BLaER1 treated with 17β-estradiol and CSF1 and Interleukin-3, amounts not matched to agents 10 nM and 100 nM (cell line): Measurements from ENCODE around the gene AK4.

Experiments
- H3K27ac ChIP-seq, 11 experiments: shearing (Covaris generic); formaldehyde crosslinking; 2 replicates each; pipeline ENCODE4 v1.8.1; 2022
- H3K27me3 ChIP-seq, 11 experiments: shearing (Covaris generic); formaldehyde crosslinking; 2 replicates each; pipeline ENCODE4 v1.8.1; 2022
- H3K36me3 ChIP-seq, 11 experiments: shearing (Covaris generic); formaldehyde crosslinking; 2 replicates each; pipeline ENCODE4 v1.8.1; 2022
- H3K4me1 ChIP-seq, 10 experiments: shearing (Covaris generic); formaldehyde crosslinking; 2 replicates each; pipeline ENCODE4 v1.8.1; 2022
- H3K4me2 ChIP-seq, 11 experiments: shearing (Covaris generic); formaldehyde crosslinking; 2 replicates each; pipeline ENCODE4 v1.8.1; 2022
- H3K4me3 ChIP-seq, 10 experiments: shearing (Covaris generic); formaldehyde crosslinking; 2 replicates each; pipeline ENCODE4 v1.8.1; 2022
- H3K9ac ChIP-seq, 11 experiments: shearing (Covaris generic); formaldehyde crosslinking; 2 replicates each; pipeline ENCODE4 v1.8.1; 2022
- H3K9me3 ChIP-seq, 11 experiments: shearing (Covaris generic); formaldehyde crosslinking; replicated peaks in 1 of 11; 2 replicates each; pipeline ENCODE4 v1.8.1; 2022
- H4K20me1 ChIP-seq, 11 experiments: shearing (Covaris generic); formaldehyde crosslinking; 2 replicates each; pipeline ENCODE4 v1.8.1; 2022
- Cebpa-rat ChIP-seq, 11 experiments: shearing (Covaris generic); IDR thresholded peaks; 2 replicates each; pipeline ENCODE4 v1.8.1; 2022

Gene AK4

GRCh38 chr1:65222340-65222940 is 74.4 kb downstream of the AK4 start:
- Histone ChIP-seq H3K9ac (no peak overlapping the region), H3K27me3 (no peaks in the 10 kb centered on the region), H3K27ac (no peak overlapping the region), H3K4me2 (no peak overlapping the region), H3K36me3 (peaks cover 0 to 76% (median 36%) of the 10 kb centered on the region in 11 experiments; a peak in 19 of 22 replicates), H3K4me1 (no peaks in the 10 kb centered on the region), H4K20me1 (peaks cover 0 to under 1% (median 0%) of the 10 kb centered on the region in 11 experiments; a peak in 1 of 22 replicates), H3K9me3 (no peaks in the 10 kb centered on the region), H3K4me3 (no peak overlapping the region)
- TF ChIP-seq Cebpa-rat (IDR thresholded peaks at IDR 0.05), result no peak

GRCh38 chr1:65224681-65225091 is 76.7 kb downstream of the AK4 start:
- H3K4me3 ChIP-seq, result no peak overlapping the region
- no peaks in the 10 kb centered on the region for H3K27me3 ChIP-seq
- peaks cover 0 to 3% (median 0%) of the 10 kb centered on the region in 10 experiments; a peak in 3 of 20 replicates for H3K4me1 ChIP-seq
- H3K9me3 ChIP-seq, result no peaks in the 10 kb centered on the region
- H3K9ac ChIP-seq, result no peak overlapping the region
- H3K4me2 ChIP-seq, result no peak overlapping the region
- H3K36me3 ChIP-seq, result peaks cover 0 to 68% (median 36%) of the 10 kb centered on the region in 11 experiments; a peak in 18 of 22 replicates
- no peak overlapping the region for H3K27ac ChIP-seq
- TF ChIP-seq Cebpa-rat (IDR thresholded peaks at IDR 0.05), result no peak
- H4K20me1 ChIP-seq, result no peaks in the 10 kb centered on the region

DNA sequence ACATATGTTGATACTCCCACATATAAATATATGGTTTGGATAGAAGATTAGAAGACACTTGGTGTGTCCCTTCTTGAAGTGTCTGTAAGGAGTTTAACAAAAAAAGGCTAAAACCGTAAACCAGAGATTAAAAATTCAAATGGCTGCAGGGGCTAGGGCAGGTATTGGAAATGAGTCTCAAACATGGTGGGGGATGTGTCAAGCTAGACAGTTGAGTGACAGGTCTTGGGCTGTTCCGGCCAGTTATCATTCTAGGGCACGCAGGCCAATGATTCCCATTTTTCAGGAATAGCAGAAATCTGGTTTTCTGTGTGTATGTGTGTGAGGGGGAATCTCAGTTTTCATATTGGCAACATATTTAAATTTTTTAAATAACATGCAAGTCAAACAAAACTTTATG is 77.2 kb downstream of the AK4 start:
- no peak for TF ChIP-seq Cebpa-rat (IDR thresholded peaks at IDR 0.05)
- H3K36me3 ChIP-seq, result peaks cover 0 to 65% (median 36%) of the 10 kb centered on the region in 11 experiments; a peak in 17 of 22 replicates
- no peak overlapping the region for H3K4me2 ChIP-seq
- H3K27me3 ChIP-seq, result no peaks in the 10 kb centered on the region
- H3K4me1 ChIP-seq, result peaks cover 0 to 7% (median 3%) of the 10 kb centered on the region in 10 experiments; a peak in 5 of 20 replicates
- no peak overlapping the region for H3K4me3 ChIP-seq
- no peaks in the 10 kb centered on the region for H4K20me1 ChIP-seq
- H3K9ac ChIP-seq, result no peak overlapping the region
- no peaks in the 10 kb centered on the region for H3K9me3 ChIP-seq
- no peak overlapping the region for H3K27ac ChIP-seq

DNA sequence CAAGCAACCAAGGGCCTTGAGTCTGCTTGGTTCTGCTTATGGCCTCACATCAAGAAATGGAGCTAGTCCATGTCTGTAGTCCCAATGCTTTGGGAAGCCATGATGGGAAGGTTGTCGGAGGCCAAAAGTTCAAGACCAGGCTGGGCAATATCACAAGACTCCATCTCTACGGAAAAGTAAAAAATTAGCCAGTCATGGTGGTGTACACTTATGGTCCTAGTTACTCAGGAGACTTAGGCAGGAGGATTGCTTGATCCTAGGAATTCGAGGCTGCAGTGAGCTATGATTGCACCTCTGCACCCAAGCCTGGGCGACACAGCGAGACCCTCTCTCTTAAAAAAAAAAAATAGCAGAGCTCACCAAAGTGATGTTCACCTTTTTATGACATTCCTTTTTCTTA is 81.2 kb downstream of the AK4 start:
- peak overlapping the region in 1 of 11 experiments; percentile 12; a peak in 1 of 22 replicates for H3K4me2 ChIP-seq

DNA sequence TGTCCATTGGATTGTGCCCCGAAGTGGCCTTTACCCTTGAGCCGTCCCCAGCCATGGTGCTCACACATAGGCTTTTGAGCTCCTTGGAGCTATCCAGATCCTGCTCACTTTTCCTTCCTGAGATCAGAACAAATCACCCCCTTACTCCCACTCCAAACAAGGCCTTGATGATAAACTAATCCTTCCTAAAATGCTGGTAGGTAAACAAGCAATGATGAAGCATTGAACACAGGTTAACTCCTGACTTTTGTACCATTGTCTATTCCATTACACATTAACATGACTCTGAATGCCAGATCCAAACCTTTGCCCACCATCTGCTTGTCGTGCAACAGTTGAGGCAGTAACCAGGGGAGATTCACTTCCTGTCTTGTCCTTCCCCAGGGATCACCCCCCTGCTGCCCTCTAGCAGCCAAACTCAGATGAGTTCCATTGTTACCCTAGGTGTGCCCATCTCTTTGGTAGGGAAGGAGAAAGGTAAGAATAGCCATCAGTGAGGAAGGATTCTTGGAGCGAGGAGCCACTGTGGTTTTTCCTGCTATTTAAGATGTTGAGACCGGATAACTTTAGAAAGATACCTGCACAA is 81.8 kb downstream of the AK4 start:
- Histone ChIP-seq H3K27ac (no peak overlapping the region), H3K9ac (no peak overlapping the region), H4K20me1 (no peaks in the 10 kb centered on the region), H3K36me3 (peaks cover 0 to 29% (median 18%) of the 10 kb centered on the region in 11 experiments; a peak in 16 of 22 replicates), H3K27me3 (no peaks in the 10 kb centered on the region), H3K4me3 (no peak overlapping the region), H3K4me2 (peak overlapping the region in 3 of 11 experiments; percentile 12 to 29 (median 25); a peak in 5 of 22 replicates), H3K9me3 (no peaks in the 10 kb centered on the region), H3K4me1 (peaks cover 0 to 10% (median 4%) of the 10 kb centered on the region in 10 experiments; a peak in 5 of 20 replicates)
- no peak for TF ChIP-seq Cebpa-rat (IDR thresholded peaks at IDR 0.05)

More for the DNA sequence above, 81.2 kb downstream of the AK4 start:
- Histone ChIP-seq H3K27me3 (no peaks in the 10 kb centered on the region), H3K4me1 (peaks cover 0 to 10% (median 4%) of the 10 kb centered on the region in 10 experiments; a peak in 5 of 20 replicates), H4K20me1 (no peaks in the 10 kb centered on the region), H3K27ac (no peak overlapping the region), H3K9ac (no peak overlapping the region), H3K9me3 (no peaks in the 10 kb centered on the region), H3K36me3 (peaks cover 0 to 36% (median 23%) of the 10 kb centered on the region in 11 experiments; a peak in 16 of 22 replicates), H3K4me3 (no peak overlapping the region)
- no peak for TF ChIP-seq Cebpa-rat (IDR thresholded peaks at IDR 0.05)

GRCh38 chr1:65230731-65231481 is 82.9 kb downstream of the AK4 start:
- H3K27ac ChIP-seq, result no peak overlapping the region

GRCh38 chr1:65231718-65232330 is 83.8 kb downstream of the AK4 start:
- Histone ChIP-seq H3K27me3 (no peaks in the 10 kb centered on the region), H3K27ac (no peak overlapping the region), H3K9ac (no peak overlapping the region), H3K4me3 (no peak overlapping the region), H3K9me3 (peaks cover 0 to 14% (median 9%) of the 10 kb centered on the region in 11 experiments; a peak in 12 of 22 replicates), H4K20me1 (no peaks in the 10 kb centered on the region), H3K4me2 (no peak overlapping the region), H3K4me1 (peaks cover 0 to 10% (median 4%) of the 10 kb centered on the region in 10 experiments; a peak in 5 of 20 replicates), H3K36me3 (peaks cover 0 to 15% (median 8%) of the 10 kb centered on the region in 11 experiments; a peak in 11 of 22 replicates)
- TF ChIP-seq Cebpa-rat (IDR thresholded peaks at IDR 0.05), result no peak

More at GRCh38 chr1:65230731-65231481, 82.9 kb downstream of the AK4 start:
- Histone ChIP-seq H4K20me1 (no peaks in the 10 kb centered on the region), H3K36me3 (peaks cover 0 to 19% (median 8%) of the 10 kb centered on the region in 11 experiments; a peak in 12 of 22 replicates), H3K4me2 (0 out of 22 replicates have a peak overlapping the region, but pooled peaks of 1 of the 11 experiments have one; percentile 24), H3K4me1 (peaks cover 0 to 10% (median 4%) of the 10 kb centered on the region in 10 experiments; a peak in 5 of 20 replicates), H3K27me3 (no peaks in the 10 kb centered on the region), H3K9ac (no peak overlapping the region), H3K4me3 (no peak overlapping the region), H3K9me3 (peaks cover 0 to 5% (median 0%) of the 10 kb centered on the region in 11 experiments; a peak in 5 of 22 replicates)
- no peak for TF ChIP-seq Cebpa-rat (IDR thresholded peaks at IDR 0.05)

- Histone ChIP-seq H3K4me2 (no peak overlapping the region), H3K4me1 (peaks cover 0 to 10% (median 4%) of the 10 kb centered on the region in 10 experiments; a peak in 5 of 20 replicates), H3K9me3 (peaks cover 0 to 21% (median 12%) of the 10 kb centered on the region in 11 experiments; a peak in 13 of 22 replicates), H3K36me3 (peaks cover 0 to 15% (median 8%) of the 10 kb centered on the region in 11 experiments; a peak in 11 of 22 replicates), H3K9ac (no peak overlapping the region), H3K27me3 (no peaks in the 10 kb centered on the region), H3K4me3 (no peak overlapping the region), H3K27ac (no peak overlapping the region), H4K20me1 (no peaks in the 10 kb centered on the region)
- no peak for TF ChIP-seq Cebpa-rat (IDR thresholded peaks at IDR 0.05)
These were observed 84.5 kb downstream of the AK4 start for GRCh38 chr1:65232461-65232990.
